Central memory CD8-positive, alpha-beta T cell (primary cell): Measurements from ENCODE around the gene ADAMTS3.

Source experiments
- ATAC-seq: fragments of 150-1000 bp; cut with Tn5 transposase; replicated peaks from 2 replicates; pipeline ENCODE4 v1.10.0; 2022; ENCODE audit warnings: mild to moderate bottlenecking, moderate FRiP score, moderate number of reproducible peaks; ENCODE audit not compliant: poor library complexity, severe bottlenecking; ENCODE audit errors: extremely low read depth
- DNase-seq, 2 donors: peaks; one replicate each; pipeline ENCODE4 v3.0.0; 2021; ENCODE audit warnings: low spot score in 2 of 2
- H3K27ac Mint-ChIP-seq: one replicate; pipeline ENCODE4 v1.8.0; 2022; ENCODE audit warnings: low read depth, mild to moderate bottlenecking, moderate library complexity, mixed read lengths
- H3K27me3 Mint-ChIP-seq: one replicate; pipeline ENCODE4 v1.8.0; 2022; ENCODE audit warnings: mixed read lengths
- H3K36me3 Mint-ChIP-seq: one replicate; pipeline ENCODE4 v1.8.0; 2022; ENCODE audit warnings: mild to moderate bottlenecking, moderate library complexity, mixed read lengths; ENCODE audit not compliant: insufficient read depth
- H3K4me1 Mint-ChIP-seq: one replicate; pipeline ENCODE4 v1.8.0; 2022; ENCODE audit warnings: mixed read lengths
- H3K4me3 Mint-ChIP-seq: one replicate; pipeline ENCODE4 v1.8.0; 2022; ENCODE audit warnings: mild to moderate bottlenecking, moderate library complexity, mixed read lengths
- H3K9me3 Mint-ChIP-seq: one replicate; pipeline ENCODE4 v1.8.0; 2022; ENCODE audit warnings: mixed read lengths

Gene ADAMTS3

DNA sequence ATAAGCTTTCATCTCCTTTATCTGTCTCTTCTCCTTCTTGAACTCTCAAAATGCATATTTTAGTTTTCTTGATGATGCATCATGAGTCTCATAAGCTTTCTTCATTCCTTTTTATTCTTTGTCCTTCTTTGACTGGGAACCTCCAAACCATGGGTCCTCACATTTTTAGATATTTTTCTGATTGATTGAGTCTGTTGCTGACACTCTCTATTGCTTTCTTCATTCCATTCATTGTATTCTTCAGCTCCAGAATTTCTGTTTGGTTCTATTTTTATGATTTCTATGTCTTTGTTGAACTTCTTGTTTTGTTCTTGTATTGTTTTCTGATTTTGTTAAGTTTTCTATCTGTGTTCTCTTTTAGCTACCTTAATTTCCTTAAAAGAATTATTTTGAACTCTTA is 74.9 kb downstream of the ADAMTS3 start:
- Mint-ChIP-seq H3K27me3 (no peaks in the 10 kb centered on the region), H3K9me3 (peaks cover 12% of the 10 kb centered on the region), H3K4me3 (no peak overlapping the region), H3K36me3 (peaks cover 3% of the 10 kb centered on the region), H3K4me1 (no peaks in the 10 kb centered on the region), H3K27ac (no peak overlapping the region)
- DNase-seq: no peak
- no peak for ATAC-seq

DNA sequence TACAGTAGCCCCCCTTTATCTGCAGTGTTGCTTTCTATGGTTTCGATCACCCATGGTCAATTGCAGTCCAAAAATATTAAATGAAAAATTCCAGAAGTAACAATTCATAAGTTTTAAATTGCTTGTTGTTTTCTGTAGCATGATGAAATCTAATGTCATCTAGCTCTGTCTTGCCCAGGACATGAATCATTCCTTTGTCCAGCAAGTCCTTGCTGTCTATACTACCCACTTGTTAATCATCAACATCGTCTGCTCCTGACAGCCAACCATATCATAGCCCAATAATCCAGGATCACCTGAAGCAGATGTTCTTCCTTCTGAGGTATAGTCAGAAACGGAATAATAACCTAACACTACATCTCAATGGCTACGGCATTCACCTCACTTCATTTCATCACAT is 79.8 kb downstream of the ADAMTS3 start:
- Mint-ChIP-seq H3K36me3 (no peaks in the 10 kb centered on the region), H3K27me3 (no peaks in the 10 kb centered on the region), H3K4me1 (no peaks in the 10 kb centered on the region), H3K4me3 (no peak overlapping the region), H3K27ac (no peak overlapping the region), H3K9me3 (peaks cover 4% of the 10 kb centered on the region)
- ATAC-seq: no peak
- no peak for DNase-seq

DNA sequence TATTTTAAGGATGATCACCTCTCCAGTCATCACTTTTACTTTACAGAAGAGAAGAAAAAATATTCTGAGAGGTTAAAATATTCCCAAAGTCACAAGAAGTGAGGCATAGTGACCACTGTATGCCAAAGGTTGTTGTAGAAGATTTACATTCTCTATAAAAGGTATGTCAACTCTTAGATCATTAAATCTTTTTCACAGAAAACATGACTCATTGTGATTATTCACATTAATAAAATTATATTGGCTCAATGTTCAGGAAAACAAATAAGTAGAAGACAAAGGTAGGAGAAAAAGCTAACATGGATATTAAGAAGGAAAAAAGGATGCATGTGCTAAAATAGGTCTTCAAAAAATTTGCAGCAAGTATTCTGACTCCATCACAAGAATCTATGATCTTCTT is 82.0 kb downstream of the ADAMTS3 start:
- Mint-ChIP-seq H3K4me3 (no peak overlapping the region), H3K27ac (no peak overlapping the region), H3K9me3 (no peaks in the 10 kb centered on the region), H3K36me3 (peaks cover 2% of the 10 kb centered on the region), H3K27me3 (no peaks in the 10 kb centered on the region), H3K4me1 (no peaks in the 10 kb centered on the region)
- no peak for ATAC-seq
- DNase-seq: no peak

DNA sequence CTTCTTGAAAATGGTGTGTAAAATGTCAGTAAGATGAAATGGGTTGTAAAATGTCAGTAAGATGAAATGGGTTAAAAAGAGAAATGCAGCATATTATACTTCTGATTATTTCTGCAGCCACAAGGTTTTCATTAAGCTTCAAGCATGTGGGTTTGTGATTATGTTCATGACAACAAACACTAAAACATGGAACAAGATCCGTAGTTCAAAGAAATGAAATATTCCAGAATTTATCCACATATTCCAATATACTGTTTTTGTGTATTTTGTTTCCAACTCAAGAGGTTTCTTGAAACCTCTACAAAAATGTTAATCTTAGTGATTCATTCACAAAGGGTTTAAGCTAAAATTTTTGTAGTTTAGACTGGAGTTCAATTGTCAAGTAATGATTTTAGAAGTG is 84.0 kb downstream of the ADAMTS3 start:
- Mint-ChIP-seq H3K9me3 (no peaks in the 10 kb centered on the region), H3K4me1 (no peaks in the 10 kb centered on the region), H3K27ac (no peak overlapping the region), H3K27me3 (no peaks in the 10 kb centered on the region), H3K36me3 (peaks cover 2% of the 10 kb centered on the region), H3K4me3 (no peak overlapping the region)
- DNase-seq: no peak
- no peak for ATAC-seq

DNA sequence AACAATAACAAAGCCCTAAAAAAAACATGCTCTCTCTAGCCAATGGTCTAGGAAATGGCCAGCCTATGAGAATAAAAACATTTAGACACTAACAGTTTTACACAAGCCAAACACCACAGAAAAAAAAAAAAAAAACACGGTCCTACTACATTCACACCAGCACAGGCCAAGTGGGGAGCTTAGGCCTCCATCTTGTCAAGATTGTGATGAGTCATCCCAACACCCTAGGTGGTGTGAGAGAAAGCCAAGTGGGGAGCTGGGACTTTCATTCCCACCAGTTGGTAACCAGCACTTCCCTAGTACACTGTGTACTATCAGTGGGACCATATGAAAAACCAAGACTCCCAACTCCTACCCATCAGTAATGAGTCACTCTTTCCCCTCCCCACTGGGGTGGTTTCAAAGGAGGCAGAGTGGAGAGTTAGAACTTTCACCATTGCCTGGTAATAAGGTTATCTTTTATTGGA is 95.6 kb downstream of the ADAMTS3 start:
- peaks cover 1% of the 10 kb centered on the region for H3K36me3 Mint-ChIP-seq
- DNase-seq: no peak
- ATAC-seq: no peak

DNA sequence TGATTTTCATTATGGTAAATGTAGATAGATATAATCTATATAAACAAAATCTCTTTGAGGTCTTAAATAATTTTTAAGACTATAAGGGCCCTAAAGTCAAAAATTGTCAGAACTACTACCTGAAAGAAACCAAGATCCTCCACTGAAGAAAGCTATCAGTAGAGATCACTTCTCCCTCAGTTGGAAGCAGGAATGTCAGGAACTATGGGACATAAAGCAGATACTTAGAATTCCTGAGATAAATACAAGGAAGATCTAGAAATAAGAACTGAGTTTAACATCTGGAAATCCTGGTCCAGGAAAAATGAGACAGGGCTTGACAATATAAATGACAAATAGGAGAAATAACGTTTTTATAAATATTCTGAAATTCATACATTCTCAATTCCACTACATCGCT is 97.2 kb downstream of the ADAMTS3 start:
- Mint-ChIP-seq H3K27me3 (no peaks in the 10 kb centered on the region), H3K27ac (no peak overlapping the region), H3K9me3 (peaks cover 10% of the 10 kb centered on the region), H3K4me1 (no peaks in the 10 kb centered on the region), H3K4me3 (no peak overlapping the region), H3K36me3 (peaks cover 1% of the 10 kb centered on the region)
- DNase-seq: no peak
- ATAC-seq: no peak

More for the DNA sequence above, 95.6 kb downstream of the ADAMTS3 start:
- Mint-ChIP-seq H3K9me3 (peaks cover 10% of the 10 kb centered on the region), H3K4me1 (no peaks in the 10 kb centered on the region), H3K27me3 (no peaks in the 10 kb centered on the region), H3K27ac (no peak overlapping the region), H3K4me3 (no peak overlapping the region)

DNA sequence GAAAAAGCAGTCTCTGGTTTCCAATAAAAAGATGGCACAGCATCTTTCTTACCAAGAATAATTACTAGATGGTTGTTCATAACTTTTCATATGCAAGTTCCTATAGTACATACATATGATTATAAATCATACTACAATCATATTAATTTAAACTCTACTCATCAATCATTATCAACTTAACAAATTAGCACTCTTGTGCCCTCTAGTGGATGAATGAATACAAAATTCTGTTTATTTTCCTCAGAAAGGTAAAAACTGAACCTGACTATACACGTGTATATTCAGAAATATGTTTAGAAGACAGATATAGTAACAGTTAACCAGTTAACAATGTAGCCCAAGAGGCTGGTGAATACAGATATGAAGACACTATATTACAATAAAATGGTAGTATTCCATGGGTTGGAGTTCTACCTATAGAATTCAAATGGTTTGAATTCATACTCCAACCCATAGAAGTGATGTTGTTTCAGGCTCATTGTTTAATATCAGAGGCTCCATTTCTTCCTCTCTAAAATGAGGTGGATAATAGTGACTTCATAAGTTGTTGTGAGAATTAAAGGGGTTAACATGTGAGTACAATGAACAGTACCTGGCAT is 100.0 kb downstream of the ADAMTS3 start:
- H3K27me3 Mint-ChIP-seq: no peaks in the 10 kb centered on the region
- no peak overlapping the region for H3K4me3 Mint-ChIP-seq
- ATAC-seq: no peak
- H3K9me3 Mint-ChIP-seq: no peaks in the 10 kb centered on the region
- peaks cover 1% of the 10 kb centered on the region for H3K36me3 Mint-ChIP-seq
- no peaks in the 10 kb centered on the region for H3K4me1 Mint-ChIP-seq
- H3K27ac Mint-ChIP-seq: no peak overlapping the region
- no peak for DNase-seq

DNA sequence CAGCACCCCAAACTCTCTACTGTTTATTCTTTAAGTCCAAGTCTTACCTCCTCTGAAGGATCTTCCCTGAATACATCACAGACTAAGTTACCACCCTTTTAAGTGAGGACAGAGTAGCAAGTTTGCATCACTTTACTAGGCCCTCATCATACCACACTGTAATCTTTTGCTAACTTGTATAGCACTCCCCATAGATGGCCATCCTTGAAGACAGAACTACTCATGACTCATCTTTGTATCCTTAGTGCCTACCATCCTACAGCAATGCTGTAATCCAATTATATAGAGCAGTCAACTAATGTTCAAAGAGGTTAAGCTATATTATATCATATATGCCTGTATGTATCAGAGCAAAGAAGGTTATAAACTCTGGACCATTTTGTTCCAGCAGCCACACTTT is 101.4 kb downstream of the ADAMTS3 start:
- no peak overlapping the region for H3K27ac Mint-ChIP-seq
- no peaks in the 10 kb centered on the region for H3K36me3 Mint-ChIP-seq
- DNase-seq: no peak
- H3K27me3 Mint-ChIP-seq: no peaks in the 10 kb centered on the region
- H3K4me3 Mint-ChIP-seq: no peak overlapping the region
- no peak for ATAC-seq
- no peaks in the 10 kb centered on the region for H3K9me3 Mint-ChIP-seq
- no peaks in the 10 kb centered on the region for H3K4me1 Mint-ChIP-seq

DNA sequence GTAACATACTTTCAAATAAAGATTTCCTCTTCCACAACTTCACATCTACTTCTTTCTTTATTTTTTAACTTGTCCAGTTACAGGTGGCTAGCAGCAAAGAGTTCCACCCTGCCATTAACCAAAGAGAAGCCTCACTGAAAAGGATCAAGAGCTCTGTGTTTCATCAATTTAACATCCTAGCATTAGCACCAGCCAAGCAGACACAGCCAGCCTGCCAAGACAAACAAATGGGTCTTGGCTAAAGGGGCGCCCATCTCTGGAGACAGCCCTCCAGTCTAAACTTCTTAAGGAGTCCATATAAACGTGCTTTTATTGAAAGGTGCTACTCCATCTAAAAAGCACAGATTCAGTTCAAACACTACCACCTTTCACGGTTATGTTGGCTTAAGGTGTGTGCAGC is 105.3 kb downstream of the ADAMTS3 start:
- DNase-seq: no peak
- Mint-ChIP-seq H3K27ac (no peak overlapping the region), H3K9me3 (no peaks in the 10 kb centered on the region), H3K4me1 (no peaks in the 10 kb centered on the region), H3K27me3 (no peaks in the 10 kb centered on the region), H3K36me3 (no peaks in the 10 kb centered on the region), H3K4me3 (no peak overlapping the region)
- ATAC-seq: no peak

DNA sequence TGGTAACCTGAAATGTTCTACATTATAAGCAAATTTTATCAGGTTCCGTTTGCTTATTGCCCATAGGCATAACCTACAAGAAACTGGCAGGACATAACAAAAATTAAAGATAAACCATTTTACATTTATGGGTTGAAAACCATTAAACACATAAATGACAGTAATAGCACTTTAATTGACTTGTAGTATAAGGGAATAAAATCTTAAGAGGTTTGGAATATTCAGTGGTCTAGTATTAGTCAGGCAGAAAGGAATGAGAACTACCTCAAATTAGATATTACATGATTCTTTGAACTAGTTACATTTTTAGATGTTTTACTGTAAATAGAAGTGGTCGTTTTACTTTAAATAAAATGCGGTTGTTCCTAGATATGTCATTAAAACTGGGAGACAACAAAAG is 111.9 kb downstream of the ADAMTS3 start:
- Mint-ChIP-seq H3K4me3 (no peak overlapping the region), H3K9me3 (peaks cover 5% of the 10 kb centered on the region), H3K36me3 (no peaks in the 10 kb centered on the region), H3K27me3 (no peaks in the 10 kb centered on the region), H3K4me1 (no peaks in the 10 kb centered on the region), H3K27ac (no peak overlapping the region)
- DNase-seq (no peak), ATAC-seq (no peak)

DNA sequence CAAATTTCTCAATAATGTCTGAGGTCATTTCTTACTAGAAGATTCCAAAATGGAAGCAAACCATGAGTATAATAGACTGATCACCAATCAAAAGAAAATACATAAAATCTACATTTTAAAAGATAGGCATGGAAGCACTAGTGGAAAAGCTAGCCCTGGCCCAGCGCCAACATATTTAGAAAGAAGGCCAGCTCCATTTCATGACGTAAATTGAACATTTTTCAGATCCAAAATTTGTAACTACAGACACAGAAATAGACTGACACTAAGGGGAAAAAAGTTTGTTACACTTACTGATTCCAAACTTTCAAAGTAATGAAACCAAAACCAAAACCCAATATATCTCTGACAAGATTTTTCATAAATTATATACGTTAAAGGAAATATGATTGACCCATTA is 117.7 kb downstream of the ADAMTS3 start:
- H3K4me3 Mint-ChIP-seq: no peak overlapping the region
- H3K36me3 Mint-ChIP-seq: no peaks in the 10 kb centered on the region
- H3K9me3 Mint-ChIP-seq: no peaks in the 10 kb centered on the region
- no peaks in the 10 kb centered on the region for H3K27me3 Mint-ChIP-seq
- DNase-seq (no peak), ATAC-seq (no peak)
- H3K27ac Mint-ChIP-seq: no peak overlapping the region
- H3K4me1 Mint-ChIP-seq: no peaks in the 10 kb centered on the region

DNA sequence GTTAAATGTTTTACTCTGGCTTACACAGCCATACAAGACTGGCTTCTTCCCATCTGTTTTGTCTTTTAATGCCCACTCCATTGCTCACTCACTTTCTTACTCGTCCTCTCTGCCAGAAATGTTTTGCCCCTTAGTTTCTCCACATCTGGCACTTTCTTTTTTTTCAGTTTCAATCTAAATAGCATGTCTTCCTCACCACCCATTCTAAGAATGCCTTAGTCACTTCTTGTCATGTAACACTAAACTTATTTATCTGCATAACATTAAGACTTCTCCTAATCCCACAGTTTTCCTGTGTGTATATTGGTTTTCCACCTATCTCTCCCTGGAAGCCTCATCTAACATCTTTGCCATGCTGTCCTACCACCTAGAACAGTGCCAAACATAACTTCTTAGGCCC is 119.3 kb downstream of the ADAMTS3 start:
- no peak overlapping the region for H3K4me3 Mint-ChIP-seq
- no peaks in the 10 kb centered on the region for H3K9me3 Mint-ChIP-seq
- no peak for ATAC-seq
- no peak for DNase-seq
- H3K27me3 Mint-ChIP-seq: no peaks in the 10 kb centered on the region
- no peaks in the 10 kb centered on the region for H3K36me3 Mint-ChIP-seq
- H3K4me1 Mint-ChIP-seq: no peaks in the 10 kb centered on the region
- H3K27ac Mint-ChIP-seq: no peak overlapping the region

DNA sequence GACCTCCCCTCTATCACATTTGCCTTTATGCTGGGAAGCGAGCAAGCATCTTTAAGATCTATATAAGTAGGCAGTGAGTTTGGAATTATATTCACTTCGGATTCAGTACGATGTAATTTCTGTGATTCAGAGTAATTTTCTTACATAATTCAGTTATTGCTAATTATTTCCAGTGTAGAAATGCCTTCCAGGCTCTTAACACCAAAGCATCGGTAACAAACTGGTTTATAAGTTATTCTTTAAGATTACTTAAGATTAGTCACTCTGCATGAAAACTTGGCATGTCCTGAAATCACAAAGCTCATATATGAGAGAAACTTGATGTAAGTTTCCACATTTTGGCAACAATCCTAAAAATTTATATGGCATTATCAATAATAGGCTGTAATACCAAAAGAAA is 120.8 kb downstream of the ADAMTS3 start:
- H3K4me1 Mint-ChIP-seq: no peaks in the 10 kb centered on the region
- H3K27ac Mint-ChIP-seq: no peak overlapping the region
- DNase-seq (no peak), ATAC-seq (no peak)
- H3K9me3 Mint-ChIP-seq: no peaks in the 10 kb centered on the region
- no peak overlapping the region for H3K4me3 Mint-ChIP-seq
- H3K27me3 Mint-ChIP-seq: no peaks in the 10 kb centered on the region
- H3K36me3 Mint-ChIP-seq: no peaks in the 10 kb centered on the region
